Stimulated activated CD4-positive, alpha-beta T cell treated with anti-CD3 and anti-CD28 coated beads, TNF-alpha, amount 100 ng/mL, for 4 hours (primary cell): ENCODE data around the gene NXPH4.

Experiments
- DNase-seq, 3 experiments: peaks; one replicate each; pipeline ENCODE4 v3.0.0-alpha.2; 2020; ENCODE audit warnings: low read depth in 3 of 3

Gene NXPH4

DNA sequence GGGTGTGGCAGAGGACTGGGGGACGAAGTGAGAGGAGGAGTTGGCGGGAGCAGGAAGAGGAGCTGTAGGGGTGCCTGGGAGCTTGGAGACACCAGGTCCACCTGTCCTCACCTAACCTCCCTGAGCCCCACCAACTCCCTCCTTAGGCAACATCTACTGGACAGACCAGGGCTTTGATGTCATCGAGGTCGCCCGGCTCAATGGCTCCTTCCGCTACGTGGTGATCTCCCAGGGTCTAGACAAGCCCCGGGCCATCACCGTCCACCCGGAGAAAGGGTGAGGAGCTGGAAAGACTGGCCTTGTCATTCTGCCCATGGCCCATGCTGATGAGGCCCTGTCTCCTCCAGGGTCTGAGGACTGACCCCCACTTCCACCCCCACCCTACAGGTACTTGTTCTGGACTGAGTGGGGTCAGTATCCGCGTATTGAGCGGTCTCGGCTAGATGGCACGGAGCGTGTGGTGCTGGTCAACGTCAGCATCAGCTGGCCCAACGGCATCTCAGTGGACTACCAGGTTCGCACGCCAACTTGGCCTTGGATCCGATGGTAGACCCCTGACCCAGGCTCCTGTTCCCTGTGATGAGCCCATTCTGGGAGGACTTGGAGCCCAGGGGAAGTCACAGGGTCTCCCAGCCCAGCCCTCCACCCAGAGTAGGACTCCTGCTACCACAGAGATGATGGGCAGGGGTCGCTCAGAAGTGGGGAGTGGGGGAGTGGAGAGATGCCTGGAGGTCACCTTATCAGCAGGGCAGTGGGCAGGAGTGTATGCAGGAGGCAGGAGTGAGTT lies 32.5 kb upstream of the NXPH4 start:
- DNase-seq, result no peak

DNA sequence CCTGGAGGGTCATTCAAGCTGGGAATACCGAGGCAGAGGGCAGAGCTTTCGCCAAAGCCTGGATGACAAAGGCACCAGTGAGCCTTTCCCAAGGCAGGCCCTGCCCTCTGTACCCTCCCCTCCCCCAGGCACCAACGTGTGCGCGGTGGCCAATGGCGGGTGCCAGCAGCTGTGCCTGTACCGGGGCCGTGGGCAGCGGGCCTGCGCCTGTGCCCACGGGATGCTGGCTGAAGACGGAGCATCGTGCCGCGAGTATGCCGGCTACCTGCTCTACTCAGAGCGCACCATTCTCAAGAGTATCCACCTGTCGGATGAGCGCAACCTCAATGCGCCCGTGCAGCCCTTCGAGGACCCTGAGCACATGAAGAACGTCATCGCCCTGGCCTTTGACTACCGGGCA lies 31.2 kb upstream of the NXPH4 start:
- DNase-seq, result no peak

DNA sequence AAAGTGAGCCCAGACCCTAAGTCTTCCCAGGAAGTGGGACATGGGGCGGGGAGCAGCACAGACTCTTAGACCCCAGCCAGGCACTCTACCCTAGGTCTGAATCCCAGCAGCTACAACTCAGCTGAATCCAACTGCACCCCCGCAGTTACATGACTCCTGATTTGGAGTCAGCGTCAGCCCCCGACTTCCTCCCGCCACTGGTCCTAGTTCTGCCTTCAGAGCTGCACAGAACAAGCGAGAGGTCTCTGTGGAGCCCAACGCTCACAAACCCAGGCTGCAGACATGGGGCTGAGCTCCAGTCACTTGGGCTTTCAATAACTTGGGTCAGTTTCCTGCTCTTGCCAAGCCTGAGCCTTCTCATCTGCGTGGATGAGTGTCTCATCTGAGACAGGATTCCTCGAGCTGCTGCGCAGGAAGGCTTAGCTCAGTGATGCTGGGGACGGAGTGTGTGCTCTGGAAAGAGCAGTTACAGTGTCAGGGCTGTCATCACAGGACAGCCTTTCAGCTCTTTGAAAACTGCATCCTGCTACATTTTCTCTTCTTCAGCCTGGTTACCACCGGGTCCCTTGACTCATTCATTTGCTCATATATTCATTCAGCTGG lies 30.6 kb upstream of the NXPH4 start:
- DNase-seq, result no peak

DNA sequence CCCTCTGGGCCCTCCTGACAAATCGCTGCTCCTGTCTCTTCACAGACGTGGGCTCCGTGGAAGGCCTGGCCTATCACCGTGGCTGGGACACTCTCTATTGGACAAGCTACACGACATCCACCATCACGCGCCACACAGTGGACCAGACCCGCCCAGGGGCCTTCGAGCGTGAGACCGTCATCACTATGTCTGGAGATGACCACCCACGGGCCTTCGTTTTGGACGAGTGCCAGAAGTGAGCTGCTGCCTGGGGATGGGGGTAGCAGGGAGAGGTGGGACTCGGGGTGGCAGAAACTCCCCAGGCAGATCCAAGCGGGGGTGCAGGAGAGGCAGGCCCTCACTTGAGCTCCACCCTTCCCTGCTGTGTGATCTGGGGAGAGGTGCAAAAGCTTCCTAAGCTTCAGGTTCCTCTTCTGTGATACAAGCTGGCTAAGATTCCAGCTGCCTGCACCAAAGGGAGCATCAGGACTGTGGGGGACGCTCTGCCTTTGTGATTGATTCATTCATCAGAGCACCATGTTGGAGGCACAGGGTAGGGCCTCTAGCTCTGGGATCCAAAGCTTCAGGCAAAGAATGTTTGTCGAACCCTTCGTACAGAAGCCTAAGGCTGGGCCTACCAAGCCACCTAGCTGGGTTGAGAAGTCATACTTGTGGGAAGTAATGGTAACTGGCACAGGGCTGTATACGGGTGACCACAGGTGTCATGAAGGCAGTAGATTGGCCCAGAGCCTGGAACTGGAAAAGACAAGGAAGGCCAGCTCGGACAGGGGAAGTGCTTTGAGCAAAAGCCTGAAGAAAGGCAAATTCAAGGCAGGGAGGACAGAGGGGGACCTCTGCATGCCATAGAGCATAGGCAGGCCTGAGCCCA lies 29.1 kb upstream of the NXPH4 start:
- no peak for DNase-seq

DNA sequence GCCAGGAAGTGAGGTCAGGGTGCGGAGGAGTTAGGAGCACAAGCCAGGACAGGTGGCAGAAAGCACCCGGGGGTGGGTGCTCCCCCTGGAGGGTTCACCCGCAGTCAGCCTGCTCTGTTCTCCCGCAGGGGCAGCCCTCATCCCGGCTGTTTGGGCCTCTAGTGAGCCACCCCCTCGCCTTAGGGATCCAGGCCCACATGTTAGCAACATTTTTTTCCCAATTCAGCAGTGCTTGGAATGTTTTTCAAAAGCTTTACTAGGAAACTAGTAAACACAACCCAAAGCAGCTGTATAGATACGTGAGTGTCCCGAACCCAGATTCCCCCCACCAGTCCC lies 28.5 kb upstream of the NXPH4 start:
- DNase-seq, result no peak

DNA sequence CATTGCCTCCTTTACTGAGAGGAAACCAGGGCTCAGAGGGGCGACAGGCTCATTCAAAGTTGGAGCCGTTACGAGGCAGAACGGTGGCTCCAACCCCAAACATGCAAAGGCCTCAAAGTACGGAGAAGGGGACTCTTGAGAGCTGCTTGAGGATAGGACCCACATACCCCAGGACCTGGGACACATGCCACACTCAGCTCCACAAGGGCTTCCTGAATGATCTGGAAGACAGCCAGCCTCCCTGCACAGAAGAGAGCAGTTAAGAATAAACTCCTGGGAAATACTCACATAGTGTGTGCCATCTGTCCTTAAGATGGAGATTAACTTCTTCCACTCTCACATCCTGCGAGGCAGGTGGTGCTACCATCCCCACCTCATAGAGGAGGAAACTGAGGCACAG lies 26.6 kb upstream of the NXPH4 start:
- DNase-seq, result no peak

- DNase-seq, result no peak
These were observed 25.8 kb upstream of the NXPH4 start for GRCh38 chr12:57190821-57191220.

GRCh38 chr12:57191410-57191809 lies 25.2 kb upstream of the NXPH4 start:
- DNase-seq, result no peak

GRCh38 chr12:57192920-57193319 lies 23.7 kb upstream of the NXPH4 start:
- DNase-seq, result no peak

DNA sequence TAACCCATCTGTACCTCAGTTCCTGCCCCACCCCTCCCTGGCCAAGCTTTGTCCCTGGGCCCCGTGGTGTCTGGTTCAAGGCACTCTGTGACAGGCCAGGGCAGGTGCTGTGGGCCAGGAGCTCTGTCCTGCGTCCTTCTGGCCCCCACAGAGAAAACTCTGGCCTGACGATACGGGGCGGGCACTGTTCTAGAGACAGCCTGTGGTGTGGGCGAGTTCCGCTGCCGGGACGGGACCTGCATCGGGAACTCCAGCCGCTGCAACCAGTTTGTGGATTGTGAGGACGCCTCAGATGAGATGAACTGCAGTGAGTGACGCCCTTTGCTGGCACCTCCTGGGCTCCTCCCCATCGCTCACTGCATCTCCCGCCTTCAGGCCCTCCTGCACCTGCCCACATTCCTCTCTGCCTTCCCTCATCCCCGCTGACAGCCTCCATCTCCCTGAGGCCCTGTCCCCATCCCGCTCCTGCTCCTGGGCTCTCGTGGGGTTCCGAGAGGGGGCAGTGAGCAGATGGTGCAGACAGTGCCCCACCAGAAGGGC lies 22.8 kb upstream of the NXPH4 start:
- DNase-seq, result no peak

DNA sequence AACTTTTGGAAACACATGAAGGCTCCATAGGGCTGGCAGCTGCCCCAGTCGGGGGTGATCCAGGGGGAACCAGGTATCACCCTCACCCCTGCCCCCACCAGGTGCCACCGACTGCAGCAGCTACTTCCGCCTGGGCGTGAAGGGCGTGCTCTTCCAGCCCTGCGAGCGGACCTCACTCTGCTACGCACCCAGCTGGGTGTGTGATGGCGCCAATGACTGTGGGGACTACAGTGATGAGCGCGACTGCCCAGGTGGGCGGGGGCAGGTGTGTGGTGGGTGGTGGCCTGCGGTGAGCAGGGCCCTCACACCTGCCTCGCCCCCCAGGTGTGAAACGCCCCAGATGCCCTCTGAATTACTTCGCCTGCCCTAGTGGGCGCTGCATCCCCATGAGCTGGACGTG lies 22.3 kb upstream of the NXPH4 start:
- DNase-seq, result no peak

GRCh38 chr12:57195186-57195585 lies 21.4 kb upstream of the NXPH4 start:
- no peak for DNase-seq

DNA sequence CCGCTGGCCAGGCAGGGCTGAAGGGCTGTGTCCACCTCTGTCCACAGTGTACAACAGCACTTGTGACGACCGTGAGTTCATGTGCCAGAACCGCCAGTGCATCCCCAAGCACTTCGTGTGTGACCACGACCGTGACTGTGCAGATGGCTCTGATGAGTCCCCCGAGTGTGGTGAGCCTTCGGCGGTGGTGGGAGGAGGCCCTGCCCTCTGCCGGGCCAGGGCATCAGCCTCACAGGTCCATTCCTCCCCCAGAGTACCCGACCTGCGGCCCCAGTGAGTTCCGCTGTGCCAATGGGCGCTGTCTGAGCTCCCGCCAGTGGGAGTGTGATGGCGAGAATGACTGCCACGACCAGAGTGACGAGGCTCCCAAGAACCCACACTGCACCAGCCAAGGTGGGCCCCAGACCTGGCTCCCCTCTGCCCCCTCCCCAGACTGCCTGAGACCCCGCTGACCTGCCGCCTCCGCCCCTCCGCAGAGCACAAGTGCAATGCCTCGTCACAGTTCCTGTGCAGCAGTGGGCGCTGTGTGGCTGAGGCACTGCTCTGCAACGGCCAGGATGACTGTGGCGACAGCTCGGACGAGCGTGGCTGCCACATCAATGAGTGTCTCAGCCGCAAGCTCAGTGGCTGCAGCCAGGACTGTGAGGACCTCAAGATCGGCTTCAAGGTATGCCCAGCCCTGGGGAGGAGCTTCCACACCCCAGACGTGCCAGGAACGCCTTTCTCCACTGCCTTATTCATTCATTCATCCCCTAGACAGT lies 20.8 kb upstream of the NXPH4 start:
- DNase-seq, result no peak

- DNase-seq, result no peak
These were observed 20.2 kb upstream of the NXPH4 start for GRCh38 chr12:57196439-57196838.

GRCh38 chr12:57196956-57197355 lies 19.6 kb upstream of the NXPH4 start:
- DNase-seq, result no peak

- no peak for DNase-seq
These were observed 18.3 kb upstream of the NXPH4 start for GRCh38 chr12:57198329-57198728.

DNA sequence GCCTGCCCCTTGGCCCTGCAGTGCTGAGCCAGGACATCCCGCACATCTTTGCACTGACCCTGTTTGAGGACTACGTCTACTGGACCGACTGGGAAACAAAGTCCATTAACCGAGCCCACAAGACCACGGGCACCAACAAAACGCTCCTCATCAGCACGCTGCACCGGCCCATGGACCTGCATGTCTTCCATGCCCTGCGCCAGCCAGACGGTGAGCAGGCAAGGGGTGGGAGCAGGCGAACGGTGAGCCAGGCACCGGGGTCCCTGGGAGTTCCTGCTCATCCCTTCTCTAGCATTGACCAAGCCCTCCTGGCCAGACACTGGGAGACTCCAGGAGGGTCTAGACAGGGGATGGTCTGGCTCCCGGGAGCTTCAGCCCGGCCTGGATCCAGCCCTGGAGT lies 17.4 kb upstream of the NXPH4 start:
- DNase-seq, result no peak

- no peak for DNase-seq
These were observed 16.1 kb upstream of the NXPH4 start for GRCh38 chr12:57200497-57200896.

- DNase-seq, result no peak
These were observed 15.4 kb upstream of the NXPH4 start for GRCh38 chr12:57201219-57201618.

- no peak for DNase-seq
These were observed 15.0 kb upstream of the NXPH4 start for GRCh38 chr12:57201631-57202030.

DNA sequence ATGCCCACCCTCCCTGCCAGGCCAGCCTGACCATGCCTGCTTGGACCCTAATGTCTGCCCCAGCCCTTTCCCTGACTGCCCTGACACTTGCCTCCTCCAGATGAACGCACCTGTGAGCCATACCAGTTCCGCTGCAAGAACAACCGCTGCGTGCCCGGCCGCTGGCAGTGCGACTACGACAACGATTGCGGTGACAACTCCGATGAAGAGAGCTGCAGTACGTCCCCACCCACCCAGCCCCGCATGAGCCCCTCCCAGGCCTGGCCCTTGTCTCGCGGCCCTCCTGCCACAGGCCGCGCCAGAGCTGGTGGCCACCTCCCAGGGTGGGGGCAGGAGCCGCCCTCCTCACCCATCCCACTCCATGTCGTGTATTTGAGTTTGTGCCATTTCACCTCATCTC lies 14.3 kb upstream of the NXPH4 start:
- DNase-seq, result no peak

- DNase-seq, result no peak
These were observed 13.4 kb upstream of the NXPH4 start for GRCh38 chr12:57203201-57203600.
